SH-SY5Y (cell line): ENCODE measurements around the gene BTBD9.

Experiments
- GATA2 ChIP-seq: IDR thresholded peaks from 2 replicates; pipeline ENCODE4 v1.6.1; 2011; ENCODE audit warnings: mild to moderate bottlenecking, low read depth, low read length
- GATA3 ChIP-seq: IDR thresholded peaks from 2 replicates; pipeline ENCODE4 v1.6.1; 2011; ENCODE audit warnings: low read depth, mild to moderate bottlenecking, low read length, moderate library complexity

DNA sequence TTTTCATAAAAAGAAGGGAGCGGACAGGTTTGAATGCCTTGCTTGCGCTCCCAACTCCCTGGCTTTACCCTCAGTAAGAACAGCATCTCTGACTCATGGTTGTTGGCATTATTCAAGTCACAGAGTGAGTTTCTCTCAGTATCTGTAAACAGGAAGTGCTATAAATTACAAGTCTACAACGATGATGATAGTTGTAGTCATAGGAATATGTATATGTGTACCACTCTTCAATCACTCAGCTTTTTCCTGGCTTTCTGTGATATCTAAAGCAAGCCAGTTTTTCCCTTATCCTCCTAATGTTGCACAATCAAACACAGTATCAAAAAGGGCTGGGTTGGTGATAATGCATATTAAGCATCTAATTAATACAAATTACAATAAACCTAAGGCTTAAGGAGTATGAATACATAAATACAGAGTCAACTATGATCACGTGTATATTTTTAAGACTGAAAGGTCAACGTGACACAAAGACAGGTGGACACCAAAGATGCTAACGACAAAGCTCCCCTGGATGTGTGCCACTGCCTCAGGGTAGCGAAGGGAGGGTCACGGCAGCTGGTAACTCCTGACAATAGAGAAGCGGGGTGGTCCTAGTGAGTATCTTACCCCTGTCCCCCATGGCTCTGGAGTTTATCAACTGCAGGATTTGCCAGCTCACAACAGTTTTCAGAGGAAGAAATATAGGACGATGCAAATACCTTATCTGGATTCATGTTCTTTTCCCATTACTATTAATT lies 202.8 kb downstream of the BTBD9 start:
- TF ChIP-seq GATA2 (no peak), GATA3 (no peak)
